Left ventricle myocardium superior (tissue), 1 donor: ENCODE measurements around the gene TMEM255B. TPM values are rescaled to one million over a fixed set of nuclear protein-coding genes. Genes with fewer than 3 reads are reported as not detected.
"Not testable (repeated sequence)": the region's sequence is repeated elsewhere in the genome, so short reads cannot be mapped to it uniquely, and the experiment has no call there.

Experiments
- ATAC-seq: fragments of 200-7000 bp; cut with Tn5 transposase; one replicate; pipeline ENCODE4 v1.9.1; 2020; ENCODE audit warnings: mild to moderate bottlenecking, moderate library complexity
- DNase-seq: peaks from one replicate; pipeline ENCODE4 v3.0.0-alpha.2; 2020
- intact Hi-C: fragments of 100-400 bp; cut with micrococcal nuclease; formaldehyde crosslinking; loops from one replicate; pipeline ENCODE4 v1.11.0; 2022
- total RNA-seq: library from RNA; stranded (reverse); fragmentation: NEBNext Ultra II Directional; extraction: Animal tissue kit (Norgen Biotek cat#: 25700); gene quantifications from one replicate; pipeline ENCODE4 v1.2.1, GENCODE V29; 2021
- donor health status: DM: no; HTN: yes; CAD: no; lungs with severe emphysema.

The TMEM255B gene
- total RNA-seq, 1 donor from 2014 or later = 12.1 TPM

- DNase-seq = peak; percentile 27
- intact Hi-C loops = no loop called here
- ATAC-seq = no peak
These were observed 25.8 kb upstream of the TMEM255B start for GRCh38 chr13:113732961-113733950.

GRCh38 chr13:113734099-113734825 lies 24.8 kb upstream of the TMEM255B start:
- ATAC-seq = no peak
- no peak for DNase-seq
- intact Hi-C loops = no loop called here

- intact Hi-C loops = no loop called here
- DNase-seq = no peak
- ATAC-seq = no peak
These were observed 24.2 kb upstream of the TMEM255B start for GRCh38 chr13:113734826-113735125.

GRCh38 chr13:113735194-113735593 lies 23.8 kb upstream of the TMEM255B start:
- intact Hi-C loops = no loop called here

GRCh38 chr13:113735750-113736149 lies 23.3 kb upstream of the TMEM255B start:
- DNase-seq (no peak), ATAC-seq (no peak)
- intact Hi-C loops = no loop called here

More at GRCh38 chr13:113735194-113735593, 23.8 kb upstream of the TMEM255B start:
- ATAC-seq (no peak), DNase-seq (no peak)

GRCh38 chr13:113736258-113736731 lies 22.7 kb upstream of the TMEM255B start:
- intact Hi-C loops = no loop called here
- DNase-seq (no peak), ATAC-seq (no peak)

- ATAC-seq (no peak), DNase-seq (no peak)
- intact Hi-C loops = no loop called here
These were observed 21.2 kb upstream of the TMEM255B start for GRCh38 chr13:113737803-113738202.

GRCh38 chr13:113739527-113740285 lies 19.3 kb upstream of the TMEM255B start:
- DNase-seq = no peak
- intact Hi-C loops = no loop called here

GRCh38 chr13:113740286-113740556 lies 18.8 kb upstream of the TMEM255B start:
- intact Hi-C loops = no loop called here
- no peak for ATAC-seq
- DNase-seq = no peak

More at GRCh38 chr13:113739527-113740285, 19.3 kb upstream of the TMEM255B start:
- ATAC-seq = no peak

GRCh38 chr13:113740661-113741060 lies 18.4 kb upstream of the TMEM255B start:
- intact Hi-C loops = no loop called here
- ATAC-seq = no peak
- no peak for DNase-seq

- DNase-seq (peak; percentile 28), ATAC-seq (peak; percentile 32)
- intact Hi-C loops = no loop called here
These were observed 17.8 kb upstream of the TMEM255B start for GRCh38 chr13:113741191-113741668.

- DNase-seq = peak; percentile 52
- intact Hi-C loops = no loop called here
- ATAC-seq = peak; percentile 81
These were observed 17.0 kb upstream of the TMEM255B start for GRCh38 chr13:113742000-113742441.

GRCh38 chr13:113742445-113743120 lies 16.4 kb upstream of the TMEM255B start:
- peak; percentile 25 for DNase-seq
- no peak for ATAC-seq
- intact Hi-C loops = no loop called here

- intact Hi-C loops = no loop called here
- DNase-seq = no peak
- no peak for ATAC-seq
These were observed 15.4 kb upstream of the TMEM255B start for GRCh38 chr13:113743366-113744195.

GRCh38 chr13:113744197-113745000 lies 14.6 kb upstream of the TMEM255B start:
- DNase-seq = no peak
- ATAC-seq = no peak
- intact Hi-C loops = no loop called here

- intact Hi-C loops = no loop called here
- DNase-seq (no peak), ATAC-seq (no peak)
These were observed 14.0 kb upstream of the TMEM255B start for GRCh38 chr13:113745059-113745458.

GRCh38 chr13:113745500-113746142 lies 13.4 kb upstream of the TMEM255B start:
- ATAC-seq, DNase-seq, intact Hi-C loops: not testable (repeated sequence)
